ENCODE measurements around the gene TH.
"Not testable (repeated sequence)": the region's sequence is repeated elsewhere in the genome, so short reads cannot be mapped to it uniquely, and the experiment has no call there.

Gene TH

GRCh38 chr11:2129699-2130366 is 41.8 kb downstream of the TH start:
- DNase-seq (ENCODE audit: low spot score): no peak

DNA sequence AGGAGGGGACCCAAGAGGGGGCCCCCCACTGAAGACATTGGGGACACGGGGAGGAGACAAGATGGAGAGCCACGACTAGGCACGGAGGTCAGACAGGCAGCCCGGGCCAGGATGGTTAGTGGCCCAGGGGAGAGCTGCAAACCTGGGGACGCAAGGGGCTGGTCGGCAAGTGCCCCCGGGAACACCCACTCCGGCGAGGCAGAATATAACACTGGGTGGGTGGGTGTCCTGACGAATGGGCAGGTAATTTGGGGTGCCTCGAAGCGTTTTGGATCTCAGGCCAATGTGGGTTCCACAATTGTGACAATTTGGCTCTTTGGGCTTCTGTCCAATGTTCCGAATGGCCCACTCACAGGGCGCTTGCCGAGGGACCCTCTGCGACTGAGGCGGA is 42.3 kb downstream of the TH start:
- DNase-seq (ENCODE audit: low spot score): no peak

DNA sequence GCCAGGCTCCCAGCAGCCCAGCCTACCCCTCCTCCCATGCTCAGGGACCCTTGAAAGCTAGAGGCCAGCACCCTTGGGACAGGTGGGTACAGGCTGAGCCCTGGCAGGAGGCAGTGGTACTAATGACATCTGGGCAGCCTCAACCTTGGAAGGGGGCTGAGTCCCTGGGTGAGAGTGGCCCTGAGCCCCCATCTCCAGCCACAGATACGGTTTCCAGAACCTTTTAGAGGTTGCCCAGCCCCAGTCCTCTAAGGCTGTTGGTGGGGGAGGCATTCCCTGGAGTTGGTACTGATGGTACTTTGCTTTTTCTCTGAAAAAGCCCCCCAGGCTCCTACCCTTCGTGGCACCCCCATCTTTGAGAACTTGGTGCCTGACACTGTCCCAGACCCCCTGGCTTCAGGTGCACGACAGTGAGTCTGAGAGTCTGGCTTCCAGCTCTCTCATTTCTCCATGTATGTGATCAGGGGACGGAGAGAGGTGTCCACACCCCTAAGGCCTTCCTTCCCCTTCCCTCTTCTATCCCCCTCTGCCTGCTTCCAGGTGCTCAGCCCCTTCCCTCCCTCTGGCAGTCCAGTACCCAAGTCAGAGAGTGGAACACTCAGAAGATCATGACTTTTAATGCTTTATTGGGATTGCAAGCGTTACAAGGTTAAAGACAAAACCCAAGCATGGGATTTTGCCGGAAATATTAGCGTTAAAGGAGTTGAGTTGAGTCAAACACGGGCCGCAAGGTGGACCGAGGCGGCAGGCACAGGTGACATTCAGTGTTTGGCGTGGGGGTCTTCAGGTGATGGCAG is 42.9 kb downstream of the TH start:
- DNase-seq (ENCODE audit: low spot score): no peak

GRCh38 chr11:2128130-2128510 is 43.5 kb downstream of the TH start:
- DNase-seq (ENCODE audit: low spot score): peak; percentile 31

GRCh38 chr11:2127482-2128129 is 44.0 kb downstream of the TH start:
- no peak for DNase-seq (ENCODE audit: low spot score)

DNA sequence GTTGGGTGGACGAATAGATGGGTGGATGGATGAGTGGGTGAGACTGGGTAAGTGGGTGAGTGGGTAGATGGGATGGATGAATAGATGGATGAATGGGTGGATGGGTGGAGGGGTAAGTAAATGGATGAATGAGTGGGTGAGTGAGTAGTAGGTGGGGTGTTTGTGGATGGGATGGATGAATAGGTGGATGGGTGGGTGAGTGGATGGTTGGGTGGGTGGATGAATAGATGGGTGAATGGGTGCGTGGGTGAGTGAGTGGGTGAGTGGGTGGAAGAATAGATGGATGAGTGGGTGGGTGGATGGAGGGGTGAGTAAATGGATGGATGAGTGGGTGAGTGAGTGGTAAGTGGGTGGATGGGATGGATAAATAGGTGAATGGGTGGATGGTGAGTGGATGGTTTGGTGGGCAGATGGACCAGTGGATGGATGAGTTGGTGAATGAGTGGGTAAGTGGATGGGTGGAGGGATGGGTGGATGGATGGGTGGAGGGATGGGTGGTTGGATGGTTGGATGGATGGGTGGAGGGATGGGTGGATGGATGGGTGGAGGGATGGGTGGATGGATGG is 45.0 kb downstream of the TH start:
- DNase-seq (ENCODE audit: low spot score): no peak

- not testable (repeated sequence) for DNase-seq (ENCODE audit: low spot score)
These were observed 46.7 kb downstream of the TH start for GRCh38 chr11:2124736-2125484.

- DNase-seq (ENCODE audit: low spot score): no peak
These were observed 48.0 kb downstream of the TH start for GRCh38 chr11:2123628-2123960.

DNA sequence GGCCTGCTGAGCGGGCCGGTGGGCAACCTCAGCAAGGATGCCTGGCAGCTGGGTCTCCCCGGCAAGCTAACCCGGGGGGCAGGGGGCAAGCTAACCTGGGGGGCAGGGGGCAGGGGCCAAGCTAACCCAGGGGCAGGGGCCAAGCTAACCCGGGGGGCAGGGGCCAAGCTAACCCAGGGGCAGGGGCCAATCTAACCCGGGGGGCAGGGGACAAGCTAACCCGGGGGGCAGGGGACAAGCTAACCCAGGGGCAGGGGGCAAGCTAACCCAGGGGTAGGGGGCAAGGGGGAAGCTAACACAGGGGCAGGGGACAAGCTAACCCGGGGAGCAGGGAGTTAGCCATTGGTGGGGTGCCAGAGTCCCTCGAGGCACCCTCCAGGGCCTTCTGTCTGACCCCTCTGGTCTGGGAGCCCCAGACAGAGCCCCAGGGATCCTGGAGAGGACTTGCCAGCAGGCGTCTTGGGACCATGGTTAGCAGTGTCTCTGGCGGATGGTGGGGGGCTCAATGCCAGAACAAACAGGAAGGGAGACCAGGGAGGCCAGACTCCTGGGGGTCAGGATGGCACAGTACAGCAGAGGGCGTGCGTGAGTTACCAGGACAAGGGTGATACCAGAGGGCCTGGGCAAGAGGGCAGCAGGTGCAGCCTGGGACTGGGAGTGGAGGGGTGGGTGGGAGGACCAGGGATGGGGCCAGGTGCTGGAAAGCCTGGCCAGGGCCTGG is 48.5 kb downstream of the TH start:
- no peak for DNase-seq (ENCODE audit: low spot score)

GRCh38 chr11:2122222-2122906 is 49.3 kb downstream of the TH start:
- peak; percentile 69 for DNase-seq (ENCODE audit: low spot score)

GRCh38 chr11:2121227-2122130 is 50.1 kb downstream of the TH start:
- DNase-seq (ENCODE audit: low spot score): no peak

- DNase-seq (ENCODE audit: low spot score): peak; percentile 74
These were observed 51.1 kb downstream of the TH start for GRCh38 chr11:2120359-2121100.

DNA sequence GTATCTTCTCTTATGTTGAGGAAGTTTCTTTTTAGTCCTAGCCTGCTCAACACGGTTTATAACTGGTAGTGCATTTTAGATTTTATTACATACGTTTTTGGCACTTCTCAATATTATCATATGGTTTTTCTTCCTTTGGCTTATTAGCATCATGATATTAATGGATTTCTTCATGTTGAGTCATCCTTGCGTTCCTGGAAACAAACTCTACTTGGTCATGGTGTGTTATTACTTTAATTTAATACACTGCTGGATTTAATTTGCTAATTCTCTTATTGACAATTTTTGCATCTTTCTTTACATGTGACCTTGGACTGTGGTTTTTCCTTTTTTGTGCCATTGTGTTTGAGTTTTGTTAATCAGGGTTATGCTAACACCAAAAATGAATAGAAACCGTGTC is 52.9 kb downstream of the TH start:
- no peak for DNase-seq (ENCODE audit: low spot score)

DNA sequence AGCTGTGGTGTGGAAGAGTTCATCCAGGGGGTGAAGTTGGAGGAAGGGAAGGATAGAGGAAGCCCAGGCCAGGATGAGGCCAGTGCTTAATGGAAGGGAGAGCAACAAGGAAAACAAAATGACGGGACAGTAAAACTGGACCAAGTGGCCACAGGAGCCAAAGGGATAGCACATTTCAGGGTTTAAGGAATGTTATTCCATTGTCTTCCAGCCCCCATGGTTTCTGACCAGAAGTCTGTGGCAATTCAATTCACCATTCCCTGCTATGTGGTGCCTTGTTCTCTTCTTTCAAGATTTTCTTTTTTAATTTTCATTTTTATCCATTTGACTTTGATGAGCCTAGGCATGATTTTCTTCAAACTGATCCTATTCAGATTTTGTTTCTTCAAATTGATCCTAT is 54.9 kb downstream of the TH start:
- DNase-seq (ENCODE audit: low spot score): no peak

GRCh38 chr11:2115308-2115707 is 56.3 kb downstream of the TH start:
- no peak for DNase-seq (ENCODE audit: low spot score)

DNA sequence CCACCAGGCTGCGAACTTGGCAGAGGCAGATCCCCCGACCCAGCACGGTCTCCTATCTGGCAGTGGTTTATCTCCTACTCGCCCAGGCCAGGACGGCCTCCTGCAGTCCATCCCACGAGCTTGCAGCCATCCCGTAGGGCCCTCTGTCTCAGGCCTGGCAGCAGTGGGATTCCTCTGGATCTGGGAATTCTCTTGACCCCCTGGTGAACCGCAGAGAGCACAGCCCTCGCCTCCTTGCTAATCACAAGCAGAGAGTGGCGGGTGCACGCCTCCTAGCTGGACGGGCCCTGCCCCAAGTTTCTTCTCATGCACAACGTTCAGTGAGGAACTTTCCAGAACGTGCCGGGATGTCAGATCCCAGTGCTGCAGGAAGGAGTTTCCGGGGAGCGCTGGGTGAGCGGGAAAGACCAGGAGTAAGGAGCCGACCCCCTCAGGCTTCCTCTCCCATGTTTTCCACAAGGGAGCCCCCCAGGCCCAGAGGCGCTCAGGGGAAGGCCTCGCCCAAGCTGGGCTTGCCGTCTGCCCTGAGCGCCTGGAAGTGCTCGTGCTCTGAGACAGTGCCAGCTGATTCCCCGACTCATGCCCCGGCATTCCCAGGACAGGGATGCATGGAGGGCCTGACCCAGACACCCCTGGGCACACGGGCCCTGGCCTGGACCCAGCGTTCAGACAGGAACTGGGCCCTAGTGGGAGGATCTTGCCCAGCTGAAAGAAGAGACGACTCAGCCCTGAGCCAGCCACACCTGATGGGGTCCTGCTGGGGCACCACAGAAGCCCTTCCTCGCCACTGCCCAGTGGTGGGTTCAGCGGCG is 57.0 kb downstream of the TH start:
- DNase-seq (ENCODE audit: low spot score): no peak
